ENCODE results near the gene RBM41. TPM values are rescaled to one million over a fixed set of nuclear protein-coding genes. Genes with fewer than 3 reads are reported as not detected.
"Not testable (repeated sequence)": the region's sequence is repeated elsewhere in the genome, so short reads cannot be mapped to it uniquely, and the experiment has no call there.

RBM41 gene
- total and polyA plus RNA-seq, 4 donors: 10.6 to 21.3 (median 17.0) TPM

DNA sequence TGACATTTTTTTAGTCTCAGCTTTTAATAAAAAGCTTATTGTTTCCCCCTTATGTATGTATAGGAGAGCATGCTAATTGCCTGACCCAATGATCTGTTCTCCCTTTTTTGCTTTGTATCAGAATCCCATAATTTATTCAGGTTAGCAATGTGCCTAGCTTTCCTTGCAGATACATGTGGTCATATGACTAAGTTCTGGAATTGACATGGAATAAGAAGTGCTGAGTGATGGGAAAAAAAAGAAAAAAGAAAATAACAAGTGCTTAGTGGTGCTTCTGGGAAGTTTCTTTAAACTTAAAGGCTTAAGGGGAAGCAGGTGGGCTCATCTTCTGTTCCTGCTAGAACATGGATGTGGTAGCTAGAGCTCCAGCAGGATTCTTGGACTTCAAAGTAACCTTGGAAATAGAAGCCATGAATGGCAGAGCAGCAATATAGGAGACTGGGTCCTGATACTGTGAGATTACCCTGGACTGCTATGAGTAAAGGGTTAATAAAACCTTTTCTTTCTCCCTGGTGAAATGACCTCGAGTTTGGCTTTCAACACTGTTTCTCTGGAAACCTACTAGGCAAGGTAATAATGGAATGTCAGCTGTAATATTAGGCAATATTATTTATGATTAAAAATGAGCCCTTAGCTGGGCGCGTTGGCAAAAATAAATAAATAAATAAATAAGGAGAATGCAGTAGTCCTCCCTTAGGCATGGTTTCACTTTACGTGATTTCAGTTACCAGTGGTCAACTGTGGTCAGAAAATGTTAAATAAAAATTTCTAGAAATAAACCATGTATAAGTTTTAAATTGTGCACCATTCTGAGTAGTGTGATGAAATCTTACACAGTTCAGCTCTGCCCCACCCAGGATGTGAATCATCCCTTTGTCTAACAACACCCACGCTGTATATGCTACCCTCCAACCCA is 16.7 kb upstream of the RBM41 start:
- no peaks in the 10 kb centered on the region for H3K9me3 ChIP-seq (ENCODE audit: control insufficient read depth, insufficient read depth, low read length)
- H3K36me3 ChIP-seq (ENCODE audit: control insufficient read depth, insufficient read depth, low read length): no peaks in the 10 kb centered on the region
- no CpG with 5 or more reads among the region's 5 CpGs for WGBS (ENCODE audit: insufficient coverage)
- H3K4me1 ChIP-seq (ENCODE audit: control insufficient read depth, insufficient read depth, low read length): no peaks in the 10 kb centered on the region
- no peak for DNase-seq (ENCODE audit: low read depth in 4 of 6, low spot score in 6 of 6)
- no peak overlapping the region for H3K27ac ChIP-seq (ENCODE audit: low read depth, low read length)
- no peak overlapping the region for H3K4me3 ChIP-seq (ENCODE audit: low read depth, low read length)
- H3K27me3 ChIP-seq (ENCODE audit: control insufficient read depth, insufficient read depth, low read length): no peaks in the 10 kb centered on the region

DNA sequence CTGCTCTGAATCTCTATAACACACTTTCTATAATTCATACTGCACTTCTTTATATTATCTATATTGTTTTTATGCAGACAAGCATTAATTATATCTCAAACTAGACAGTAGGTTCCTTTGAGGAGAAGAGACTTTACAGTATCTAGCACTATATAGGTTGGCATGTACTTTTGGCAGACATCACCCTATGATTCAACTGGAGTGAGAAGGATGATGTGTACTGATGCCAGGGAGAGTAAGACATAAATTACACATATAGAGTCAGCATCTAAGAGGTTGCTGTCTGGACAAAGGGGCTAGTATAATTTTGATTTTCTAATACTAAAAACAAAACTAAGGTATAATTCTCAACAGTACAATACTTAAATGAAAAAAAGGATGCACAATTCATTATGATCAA is 5.1 kb upstream of the RBM41 start:
- H3K27me3 ChIP-seq (ENCODE audit: control insufficient read depth, insufficient read depth, low read length): peaks cover 4% of the 10 kb centered on the region
- H3K36me3 ChIP-seq (ENCODE audit: control insufficient read depth, insufficient read depth, low read length): no peaks in the 10 kb centered on the region
- H3K27ac ChIP-seq (ENCODE audit: low read depth, low read length): no peak overlapping the region
- H3K9me3 ChIP-seq (ENCODE audit: control insufficient read depth, insufficient read depth, low read length): no peaks in the 10 kb centered on the region
- H3K4me3 ChIP-seq (ENCODE audit: low read depth, low read length): no peak overlapping the region
- DNase-seq (ENCODE audit: low read depth in 4 of 6, low spot score in 6 of 6): no peak
- H3K4me1 ChIP-seq (ENCODE audit: control insufficient read depth, insufficient read depth, low read length): no peaks in the 10 kb centered on the region

- Histone ChIP-seq H3K4me3 (ENCODE audit: low read depth, low read length) (no peak overlapping the region), H3K4me1 (ENCODE audit: control insufficient read depth, insufficient read depth, low read length) (no peaks in the 10 kb centered on the region), H3K27ac (ENCODE audit: low read depth, low read length) (no peak overlapping the region), H3K27me3 (ENCODE audit: control insufficient read depth, insufficient read depth, low read length) (peaks cover 17% of the 10 kb centered on the region), H3K36me3 (ENCODE audit: control insufficient read depth, insufficient read depth, low read length) (no peaks in the 10 kb centered on the region), H3K9me3 (ENCODE audit: control insufficient read depth, insufficient read depth, low read length) (no peaks in the 10 kb centered on the region)
- no CpG with 5 or more reads among the region's 1 CpG for WGBS (ENCODE audit: insufficient coverage)
- no peak for DNase-seq (ENCODE audit: low read depth in 4 of 6, low spot score in 6 of 6)
These were observed 661 bp upstream of the RBM41 start for GRCh38 chrX:107119283-107119682.

DNA sequence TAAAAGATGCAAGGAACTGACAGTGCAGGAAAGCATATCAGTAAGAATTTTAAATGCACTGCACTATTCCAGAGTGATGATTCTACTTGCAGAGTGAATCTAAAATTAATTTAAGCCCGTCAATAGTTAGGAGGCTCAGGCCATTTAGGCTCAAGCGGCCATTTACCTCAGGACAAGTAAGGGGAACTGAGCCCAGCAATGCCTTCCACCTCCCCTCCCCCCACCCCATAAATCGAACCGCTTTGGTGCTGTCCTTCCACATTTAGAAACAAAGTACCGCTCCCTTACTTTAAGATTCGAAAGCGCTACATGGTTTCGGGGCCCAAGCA is 665 bp downstream of the RBM41 start:
- no peaks in the 10 kb centered on the region for H3K9me3 ChIP-seq (ENCODE audit: control insufficient read depth, insufficient read depth, low read length)
- no peaks in the 10 kb centered on the region for H3K4me1 ChIP-seq (ENCODE audit: control insufficient read depth, insufficient read depth, low read length)
- 10% methylated on average over 2 of the region's 8 CpGs for WGBS (ENCODE audit: insufficient coverage)
- peak overlapping the region; percentile 67 for H3K4me3 ChIP-seq (ENCODE audit: low read depth, low read length)
- H3K27me3 ChIP-seq (ENCODE audit: control insufficient read depth, insufficient read depth, low read length): peaks cover 17% of the 10 kb centered on the region
- peak overlapping the region; percentile 73 for H3K27ac ChIP-seq (ENCODE audit: low read depth, low read length)
- DNase-seq (ENCODE audit: low read depth in 4 of 6, low spot score in 6 of 6): peak in 1 of 6 donors; percentile 56
- H3K36me3 ChIP-seq (ENCODE audit: control insufficient read depth, insufficient read depth, low read length): no peaks in the 10 kb centered on the region

DNA sequence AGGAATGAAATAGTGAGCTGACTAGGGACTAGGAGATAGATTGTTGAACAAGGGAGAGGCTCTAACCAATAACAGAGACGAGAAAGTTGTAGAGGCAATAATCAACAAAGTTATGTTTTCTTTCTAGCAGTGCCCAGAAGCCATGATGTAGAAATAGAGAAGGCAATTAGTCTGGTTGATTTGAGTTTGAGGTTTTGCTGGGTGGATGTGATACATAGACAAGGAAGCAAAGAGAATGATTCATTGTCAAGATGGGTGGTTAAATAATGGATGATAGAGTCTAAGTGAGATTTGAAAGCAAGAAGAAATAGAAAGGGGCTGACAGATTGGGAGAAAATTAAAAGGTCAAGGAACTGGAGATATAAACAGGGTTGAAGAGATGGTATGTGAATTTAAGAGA is 11.2 kb downstream of the RBM41 start:
- DNase-seq (ENCODE audit: low read depth in 4 of 6, low spot score in 6 of 6): no peak
- 100% methylated on average over 1 of the region's 1 CpG for WGBS (ENCODE audit: insufficient coverage)
- H3K27ac ChIP-seq (ENCODE audit: low read depth, low read length): no peak overlapping the region

GRCh38 chrX:107102980-107103379 is 15.6 kb downstream of the RBM41 start:
- H3K4me3 ChIP-seq (ENCODE audit: low read depth, low read length): no peak overlapping the region
- no CpG with 5 or more reads among the region's 1 CpG for WGBS (ENCODE audit: insufficient coverage)
- DNase-seq (ENCODE audit: low read depth in 4 of 6, low spot score in 6 of 6): peak in 2 of 6 donors; percentile 1 to 28
- no peaks in the 10 kb centered on the region for H3K27me3 ChIP-seq (ENCODE audit: control insufficient read depth, insufficient read depth, low read length)
- no peaks in the 10 kb centered on the region for H3K36me3 ChIP-seq (ENCODE audit: control insufficient read depth, insufficient read depth, low read length)
- no peaks in the 10 kb centered on the region for H3K4me1 ChIP-seq (ENCODE audit: control insufficient read depth, insufficient read depth, low read length)
- H3K9me3 ChIP-seq (ENCODE audit: control insufficient read depth, insufficient read depth, low read length): no peaks in the 10 kb centered on the region
- H3K27ac ChIP-seq (ENCODE audit: low read depth, low read length): no peak overlapping the region

More for the DNA sequence above, 11.2 kb downstream of the RBM41 start:
- H3K36me3 ChIP-seq (ENCODE audit: control insufficient read depth, insufficient read depth, low read length): no peaks in the 10 kb centered on the region
- H3K4me3 ChIP-seq (ENCODE audit: low read depth, low read length): no peak overlapping the region
- H3K27me3 ChIP-seq (ENCODE audit: control insufficient read depth, insufficient read depth, low read length): no peaks in the 10 kb centered on the region
- H3K9me3 ChIP-seq (ENCODE audit: control insufficient read depth, insufficient read depth, low read length): peaks cover 4% of the 10 kb centered on the region
- H3K4me1 ChIP-seq (ENCODE audit: control insufficient read depth, insufficient read depth, low read length): no peaks in the 10 kb centered on the region

- no CpG with 5 or more reads among the region's 6 CpGs for WGBS (ENCODE audit: insufficient coverage)
- Histone ChIP-seq H3K36me3 (ENCODE audit: control insufficient read depth, insufficient read depth, low read length) (no peaks in the 10 kb centered on the region), H3K4me3 (ENCODE audit: low read depth, low read length) (no peak overlapping the region), H3K4me1 (ENCODE audit: control insufficient read depth, insufficient read depth, low read length) (no peaks in the 10 kb centered on the region), H3K27me3 (ENCODE audit: control insufficient read depth, insufficient read depth, low read length) (no peaks in the 10 kb centered on the region), H3K9me3 (ENCODE audit: control insufficient read depth, insufficient read depth, low read length) (peaks cover 2% of the 10 kb centered on the region), H3K27ac (ENCODE audit: low read depth, low read length) (no peak overlapping the region)
- no peak for DNase-seq (ENCODE audit: low read depth in 4 of 6, low spot score in 6 of 6)
These were observed 42.5 kb downstream of the RBM41 start for GRCh38 chrX:107076158-107076557.

DNA sequence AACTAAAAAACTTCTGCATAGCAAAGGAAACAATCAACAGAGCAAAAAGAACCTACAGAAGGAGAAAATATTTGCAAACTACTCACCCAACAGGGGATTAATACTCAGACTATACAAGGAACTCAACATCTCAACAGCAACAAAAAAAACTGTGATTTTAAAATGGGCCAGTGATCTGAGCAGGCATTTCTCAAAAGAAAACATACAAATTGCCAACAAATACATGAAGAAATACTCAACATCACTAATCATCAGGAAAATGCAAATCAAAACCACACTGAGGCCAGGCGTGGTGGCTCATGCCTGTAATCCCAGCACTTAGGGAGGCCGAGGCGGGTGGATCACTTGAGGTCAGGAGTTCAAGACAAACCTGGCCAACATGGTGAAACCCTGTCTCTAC is 60.9 kb downstream of the RBM41 start:
- H3K36me3 ChIP-seq (ENCODE audit: control insufficient read depth, insufficient read depth, low read length); DNase-seq (ENCODE audit: low read depth in 4 of 6, low spot score in 6 of 6); H3K4me1 ChIP-seq (ENCODE audit: control insufficient read depth, insufficient read depth, low read length); H3K4me3 ChIP-seq (ENCODE audit: low read depth, low read length); H3K27me3 ChIP-seq (ENCODE audit: control insufficient read depth, insufficient read depth, low read length); H3K9me3 ChIP-seq (ENCODE audit: control insufficient read depth, insufficient read depth, low read length); H3K27ac ChIP-seq (ENCODE audit: low read depth, low read length): not testable (repeated sequence)
- WGBS (ENCODE audit: insufficient coverage): 88% methylated on average over 3 of the region's 3 CpGs

GRCh38 chrX:107054978-107055377 is 63.6 kb downstream of the RBM41 start:
- H3K4me3 ChIP-seq (ENCODE audit: low read depth, low read length): no peak overlapping the region
- no peaks in the 10 kb centered on the region for H3K9me3 ChIP-seq (ENCODE audit: control insufficient read depth, insufficient read depth, low read length)
- H3K27me3 ChIP-seq (ENCODE audit: control insufficient read depth, insufficient read depth, low read length): peaks cover 2% of the 10 kb centered on the region
- H3K4me1 ChIP-seq (ENCODE audit: control insufficient read depth, insufficient read depth, low read length): no peaks in the 10 kb centered on the region
- no peak for DNase-seq (ENCODE audit: low read depth in 4 of 6, low spot score in 6 of 6)
- no CpG with 5 or more reads among the region's 3 CpGs for WGBS (ENCODE audit: insufficient coverage)
- H3K36me3 ChIP-seq (ENCODE audit: control insufficient read depth, insufficient read depth, low read length): no peaks in the 10 kb centered on the region
- no peak overlapping the region for H3K27ac ChIP-seq (ENCODE audit: low read depth, low read length)

DNA sequence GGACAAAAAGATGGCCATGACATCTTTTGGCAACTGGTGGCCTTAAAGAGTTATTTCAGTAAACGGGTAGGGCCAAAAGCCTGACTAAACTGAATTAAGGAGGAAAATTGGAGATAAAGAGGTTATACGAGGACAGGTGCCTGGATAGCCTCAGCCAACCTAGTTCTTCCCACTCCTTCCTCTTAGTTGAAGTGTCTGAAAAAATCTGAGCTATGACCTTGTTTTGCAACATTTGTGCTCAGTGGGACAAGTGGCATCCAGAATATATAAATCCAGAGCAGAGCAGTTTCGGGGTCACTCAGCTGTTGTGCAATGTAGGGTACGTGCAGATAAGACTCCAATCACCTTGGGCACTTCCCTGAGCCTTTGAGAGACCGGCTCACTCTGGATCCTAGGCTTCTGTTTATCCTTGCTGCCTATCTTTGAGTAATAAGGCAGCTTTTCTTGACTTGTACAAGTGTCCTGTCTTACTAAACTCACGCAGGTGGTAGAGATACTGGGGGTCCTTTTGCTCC is 68.4 kb downstream of the RBM41 start:
- no peak for DNase-seq (ENCODE audit: low read depth in 4 of 6, low spot score in 6 of 6)

More for the DNA sequence above, 68.4 kb downstream of the RBM41 start:
- no peaks in the 10 kb centered on the region for H3K4me1 ChIP-seq (ENCODE audit: control insufficient read depth, insufficient read depth, low read length)
- 49% methylated on average over 2 of the region's 6 CpGs for WGBS (ENCODE audit: insufficient coverage)
- no peak overlapping the region for H3K27ac ChIP-seq (ENCODE audit: low read depth, low read length)
- H3K27me3 ChIP-seq (ENCODE audit: control insufficient read depth, insufficient read depth, low read length): peaks cover 4% of the 10 kb centered on the region
- H3K36me3 ChIP-seq (ENCODE audit: control insufficient read depth, insufficient read depth, low read length): no peaks in the 10 kb centered on the region
- peaks cover 2% of the 10 kb centered on the region for H3K9me3 ChIP-seq (ENCODE audit: control insufficient read depth, insufficient read depth, low read length)
- no peak overlapping the region for H3K4me3 ChIP-seq (ENCODE audit: low read depth, low read length)
